Measurements from ENCODE around the gene PARP3. TPM values are rescaled to one million over a fixed set of nuclear protein-coding genes. Genes with fewer than 3 reads are reported as not detected.

PARP3 gene
- total RNA-seq, 2 donors from 2014 or later = 3.7 to 11.9 TPM

DNA sequence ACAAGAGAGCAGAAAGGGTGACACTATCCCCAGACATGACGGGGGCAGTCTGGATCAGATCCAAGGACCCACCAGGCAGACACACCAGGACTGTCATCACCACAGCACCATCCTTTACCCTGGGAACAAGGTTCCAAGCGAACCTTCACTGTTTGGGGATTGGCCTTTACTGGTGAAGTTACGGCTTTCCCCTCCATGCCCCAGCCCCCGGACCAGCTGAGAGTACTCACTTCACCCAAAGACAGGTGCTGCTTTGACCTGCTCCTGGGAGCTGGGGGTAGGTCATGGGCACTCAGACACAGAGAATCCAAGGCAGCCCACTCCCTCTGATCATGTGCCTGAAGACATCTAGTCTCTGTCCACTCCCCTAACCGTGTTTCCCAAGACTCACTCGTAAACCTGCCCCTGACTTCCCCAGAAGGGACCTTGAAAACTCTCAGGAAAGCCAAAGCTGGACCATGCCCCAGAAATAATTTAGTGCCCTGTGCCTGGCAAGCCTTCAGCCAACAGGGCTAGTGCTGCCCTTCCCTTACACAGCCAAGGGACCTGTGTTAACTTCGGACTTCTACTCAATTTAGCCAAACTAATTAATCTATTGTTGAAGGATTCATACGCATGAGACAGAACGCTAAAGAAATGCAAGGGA lies 3.3 kb upstream of the PARP3 start:
- ATAC-seq = no peak
- Mint-ChIP-seq H3K27ac (no peak overlapping the region), H3K27me3 (no peaks in the 10 kb centered on the region), H3K9me3 (no peaks in the 10 kb centered on the region), H3K36me3 (no peaks in the 10 kb centered on the region), H3K4me1 (ENCODE audit: low read depth in 2 of 2) (peaks cover 31 to 35% of the 10 kb centered on the region in 2 donors), H3K4me3 (no peak overlapping the region)
- DNase-seq (ENCODE audit: low spot score) = peak; percentile 49

DNA sequence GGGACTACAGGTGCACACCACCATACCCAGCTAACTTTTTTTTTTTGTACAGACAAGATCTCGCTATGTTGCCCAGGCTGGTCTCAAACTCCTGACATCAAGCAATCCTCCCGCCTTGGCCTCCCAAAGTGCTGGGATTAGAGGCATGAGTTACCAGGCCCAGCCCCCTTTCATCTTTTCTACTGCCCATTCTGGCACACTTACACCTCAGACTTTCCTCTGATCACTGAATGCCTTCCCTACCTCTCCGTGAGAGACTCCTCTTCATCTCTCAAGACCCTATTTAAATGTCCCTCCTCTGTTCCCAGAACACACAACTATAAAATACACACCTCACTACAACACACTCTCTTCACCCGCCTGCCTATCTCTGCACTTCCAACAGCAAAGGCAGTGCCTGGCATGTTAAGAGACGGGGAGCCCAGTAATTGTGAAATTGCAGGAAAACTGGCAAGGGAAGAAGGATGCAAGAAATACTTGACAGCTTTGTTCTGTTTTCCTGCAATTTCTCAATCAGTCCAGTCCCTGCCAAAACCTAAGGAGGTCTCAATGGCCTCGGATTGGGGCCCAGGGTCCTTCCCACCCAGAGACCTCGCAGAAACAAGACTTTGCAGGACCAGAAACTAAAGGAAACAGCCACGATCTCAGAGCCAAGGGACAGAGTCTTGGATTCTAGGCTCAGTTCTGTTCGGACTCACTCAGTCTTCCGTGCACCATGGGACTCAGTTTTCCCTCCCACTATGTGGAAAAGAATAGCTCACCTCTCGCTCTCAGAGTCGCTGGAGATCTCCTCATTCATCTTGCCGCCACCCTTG lies 1.3 kb upstream of the PARP3 start:
- H3K9me3 Mint-ChIP-seq = no peaks in the 10 kb centered on the region
- DNase-seq (ENCODE audit: low spot score) = peak; percentile 32
- no peaks in the 10 kb centered on the region for H3K36me3 Mint-ChIP-seq
- H3K4me3 Mint-ChIP-seq = peak overlapping the region; percentile 83
- no peak for ATAC-seq
- peak overlapping the region; percentile 66 to 77 for H3K27ac Mint-ChIP-seq
- H3K27me3 Mint-ChIP-seq = no peaks in the 10 kb centered on the region
- peaks cover 34 to 35% of the 10 kb centered on the region in 2 donors for H3K4me1 Mint-ChIP-seq (ENCODE audit: low read depth in 2 of 2)

DNA sequence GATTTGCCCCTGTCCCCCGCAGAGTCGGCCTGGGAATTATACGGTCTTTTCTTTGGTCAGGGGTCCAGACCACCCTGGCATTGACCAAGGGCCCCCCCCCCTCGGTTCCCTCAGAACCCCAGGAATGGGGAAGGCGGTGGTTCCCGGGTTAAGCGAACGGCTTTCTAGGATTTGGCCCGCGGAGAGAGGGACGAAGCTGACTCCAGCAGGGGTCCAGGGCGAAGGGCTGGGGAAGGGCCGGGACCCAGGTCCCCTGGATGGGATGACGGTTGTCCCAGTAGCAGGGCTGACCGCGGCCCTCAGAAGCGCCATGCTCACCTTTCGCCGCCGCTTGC lies 733 bp upstream of the PARP3 start:
- ATAC-seq (no peak), DNase-seq (ENCODE audit: low spot score) (no peak)
- no peaks in the 10 kb centered on the region for H3K9me3 Mint-ChIP-seq
- H3K27ac Mint-ChIP-seq = peak overlapping the region; percentile 66 to 77
- no peaks in the 10 kb centered on the region for H3K36me3 Mint-ChIP-seq
- peak overlapping the region; percentile 83 for H3K4me3 Mint-ChIP-seq
- no peaks in the 10 kb centered on the region for H3K27me3 Mint-ChIP-seq
- H3K4me1 Mint-ChIP-seq (ENCODE audit: low read depth in 2 of 2) = peaks cover 34 to 35% of the 10 kb centered on the region in 2 donors

DNA sequence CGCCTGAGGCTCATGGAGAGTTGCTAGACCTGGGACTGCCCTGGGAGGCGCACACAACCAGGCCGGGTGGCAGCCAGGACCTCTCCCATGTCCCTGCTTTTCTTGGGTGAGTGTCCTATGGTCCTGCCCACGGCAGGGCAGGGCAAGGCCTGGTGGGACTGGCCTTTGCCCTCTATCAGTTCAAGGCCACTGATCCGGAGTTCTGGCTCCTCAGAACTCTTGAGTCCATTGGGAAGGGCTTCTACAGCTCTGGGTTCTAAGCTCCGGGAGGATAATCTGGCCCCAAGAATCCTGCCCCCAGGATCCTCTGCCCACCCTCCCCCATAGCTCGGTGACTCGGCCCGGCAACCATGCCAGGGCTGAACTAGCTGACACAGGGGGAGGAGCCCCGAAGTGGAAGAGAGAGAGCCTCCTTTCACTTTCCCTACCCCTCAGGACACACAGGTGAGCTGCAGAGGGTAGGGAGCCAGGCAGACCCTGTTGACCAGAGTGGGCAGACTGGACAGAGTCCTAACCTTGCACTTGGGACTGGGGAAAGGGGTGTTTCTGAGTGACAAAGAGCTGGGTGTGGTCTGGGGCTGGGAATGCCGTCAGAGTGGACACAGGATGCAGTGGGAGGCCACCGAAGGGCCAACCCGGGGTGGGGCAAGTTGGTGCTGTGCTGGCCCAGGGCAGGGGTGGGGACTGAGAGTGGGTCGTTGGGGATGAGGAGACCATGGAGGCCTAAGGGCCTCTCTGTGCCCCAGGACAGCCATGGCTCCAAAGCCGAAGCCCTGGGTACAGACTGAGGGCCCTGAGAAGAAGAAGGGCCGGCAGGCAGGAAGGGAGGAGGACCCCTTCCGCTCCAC lies 664 bp downstream of the PARP3 start:
- ATAC-seq = peak in 1 of 2 donors; percentile 12
- Mint-ChIP-seq H3K27me3 (no peaks in the 10 kb centered on the region), H3K27ac (peak overlapping the region; percentile 66 to 77), H3K9me3 (no peaks in the 10 kb centered on the region), H3K4me3 (peak overlapping the region; percentile 83), H3K4me1 (ENCODE audit: low read depth in 2 of 2) (peaks cover 29 to 35% of the 10 kb centered on the region in 2 donors), H3K36me3 (no peaks in the 10 kb centered on the region)
- peak; percentile 61 for DNase-seq (ENCODE audit: low spot score)

DNA sequence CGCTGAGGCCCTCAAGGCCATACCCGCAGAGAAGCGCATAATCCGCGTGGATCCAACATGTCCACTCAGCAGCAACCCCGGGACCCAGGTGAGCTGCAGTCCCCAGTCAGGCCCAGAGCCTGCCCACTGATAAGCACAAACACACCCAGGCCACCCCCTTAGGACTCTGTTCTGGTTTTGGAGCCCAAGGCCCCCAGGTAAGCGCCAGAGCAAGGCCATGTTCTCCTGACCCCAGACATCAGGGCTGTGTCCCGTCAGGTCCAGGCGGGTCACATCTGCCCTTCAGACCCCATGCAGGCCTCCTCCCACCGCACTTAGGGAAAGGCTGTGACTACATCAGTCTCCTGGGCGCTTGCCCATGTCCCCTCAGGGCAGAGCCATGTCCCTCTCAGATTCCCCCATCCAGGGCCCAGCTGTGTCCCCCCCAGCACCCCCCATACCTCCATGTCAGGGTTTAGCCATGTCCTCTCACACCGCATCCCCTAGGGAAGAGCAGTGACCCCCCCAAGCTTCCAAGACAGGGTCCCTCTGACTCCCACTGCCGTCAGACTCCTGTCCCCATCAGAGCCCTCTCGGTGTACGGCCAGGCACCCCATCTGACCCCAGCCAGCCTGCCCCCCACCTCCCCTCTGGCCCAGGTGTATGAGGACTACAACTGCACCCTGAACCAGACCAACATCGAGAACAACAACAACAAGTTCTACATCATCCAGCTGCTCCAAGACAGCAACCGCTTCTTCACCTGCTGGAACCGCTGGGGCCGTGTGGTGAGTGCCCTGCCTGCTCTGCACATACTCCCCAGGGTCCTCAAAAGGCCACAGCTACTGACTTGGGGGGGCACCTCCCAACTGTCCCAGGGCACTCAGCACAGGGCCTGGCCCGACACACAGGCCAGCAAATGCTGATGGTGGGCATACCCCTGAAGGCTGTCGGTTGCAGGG lies 1.6 kb downstream of the PARP3 start:
- H3K36me3 Mint-ChIP-seq = no peaks in the 10 kb centered on the region
- ATAC-seq = no peak
- peak; percentile 47 for DNase-seq (ENCODE audit: low spot score)
- H3K27me3 Mint-ChIP-seq = no peaks in the 10 kb centered on the region
- H3K4me1 Mint-ChIP-seq (ENCODE audit: low read depth in 2 of 2) = peaks cover 23 to 35% of the 10 kb centered on the region in 2 donors
- H3K9me3 Mint-ChIP-seq = no peaks in the 10 kb centered on the region
- H3K4me3 Mint-ChIP-seq = no peak overlapping the region
- no peak overlapping the region for H3K27ac Mint-ChIP-seq

DNA sequence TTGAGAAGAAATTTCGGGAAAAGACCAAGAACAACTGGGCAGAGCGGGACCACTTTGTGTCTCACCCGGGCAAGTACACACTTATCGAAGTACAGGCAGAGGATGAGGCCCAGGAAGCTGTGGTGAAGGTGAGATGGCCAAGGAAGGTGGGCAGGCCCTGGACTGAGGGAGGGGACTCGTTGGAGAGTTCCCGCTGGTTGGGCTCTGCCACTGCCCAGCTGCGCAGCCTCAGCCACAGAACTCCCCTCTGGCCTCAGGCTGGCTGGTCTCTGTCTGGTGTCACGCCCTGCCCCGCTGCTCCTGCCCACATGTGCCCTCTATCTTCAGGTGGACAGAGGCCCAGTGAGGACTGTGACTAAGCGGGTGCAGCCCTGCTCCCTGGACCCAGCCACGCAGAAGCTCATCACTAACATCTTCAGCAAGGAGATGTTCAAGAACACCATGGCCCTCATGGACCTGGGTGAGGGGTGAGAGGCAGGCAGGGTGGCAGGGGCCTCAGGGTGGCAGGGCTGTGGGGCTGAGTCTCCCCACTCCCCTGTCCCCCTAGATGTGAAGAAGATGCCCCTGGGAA lies 2.4 kb downstream of the PARP3 start:
- Mint-ChIP-seq H3K4me1 (ENCODE audit: low read depth in 2 of 2) (peaks cover 19 to 29% of the 10 kb centered on the region in 2 donors), H3K27ac (no peak overlapping the region), H3K36me3 (no peaks in the 10 kb centered on the region), H3K4me3 (no peak overlapping the region), H3K27me3 (no peaks in the 10 kb centered on the region), H3K9me3 (no peaks in the 10 kb centered on the region)
- ATAC-seq (no peak), DNase-seq (ENCODE audit: low spot score) (peak; percentile 46)

DNA sequence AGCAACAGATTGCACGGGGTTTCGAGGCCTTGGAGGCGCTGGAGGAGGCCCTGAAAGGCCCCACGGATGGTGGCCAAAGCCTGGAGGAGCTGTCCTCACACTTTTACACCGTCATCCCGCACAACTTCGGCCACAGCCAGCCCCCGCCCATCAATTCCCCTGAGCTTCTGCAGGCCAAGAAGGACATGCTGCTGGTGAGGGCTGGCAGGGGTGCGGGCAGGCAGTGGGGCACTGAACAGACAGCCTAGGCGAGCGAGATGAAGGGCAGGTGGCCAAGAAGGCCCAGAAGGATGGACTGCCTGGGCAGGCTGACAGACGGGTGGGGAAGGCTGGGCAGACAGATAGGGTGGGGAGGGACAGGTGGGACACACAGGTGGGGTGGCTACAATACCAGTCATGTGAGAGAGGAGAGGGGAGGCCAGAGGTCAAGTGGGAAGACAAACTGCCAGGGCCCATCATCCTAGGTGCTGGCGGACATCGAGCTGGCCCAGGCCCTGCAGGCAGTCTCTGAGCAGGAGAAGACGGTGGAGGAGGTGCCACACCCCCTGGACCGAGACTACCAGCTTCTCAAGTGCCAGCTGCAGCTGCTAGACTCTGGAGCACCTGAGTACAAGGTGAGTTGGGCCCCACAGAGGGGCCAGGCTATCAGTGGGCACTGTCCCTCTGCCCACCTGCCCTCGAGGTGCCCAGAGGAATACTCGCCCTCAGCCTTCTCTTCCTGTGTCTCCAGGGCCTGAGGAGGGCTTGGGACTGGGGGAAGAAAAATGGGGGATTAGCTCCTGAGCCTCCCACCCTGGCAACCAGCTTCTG lies 3.1 kb downstream of the PARP3 start:
- ATAC-seq = no peak
- H3K4me1 Mint-ChIP-seq (ENCODE audit: low read depth in 2 of 2) = peaks cover 14 to 23% of the 10 kb centered on the region in 2 donors
- H3K27ac Mint-ChIP-seq = no peak overlapping the region

DNA sequence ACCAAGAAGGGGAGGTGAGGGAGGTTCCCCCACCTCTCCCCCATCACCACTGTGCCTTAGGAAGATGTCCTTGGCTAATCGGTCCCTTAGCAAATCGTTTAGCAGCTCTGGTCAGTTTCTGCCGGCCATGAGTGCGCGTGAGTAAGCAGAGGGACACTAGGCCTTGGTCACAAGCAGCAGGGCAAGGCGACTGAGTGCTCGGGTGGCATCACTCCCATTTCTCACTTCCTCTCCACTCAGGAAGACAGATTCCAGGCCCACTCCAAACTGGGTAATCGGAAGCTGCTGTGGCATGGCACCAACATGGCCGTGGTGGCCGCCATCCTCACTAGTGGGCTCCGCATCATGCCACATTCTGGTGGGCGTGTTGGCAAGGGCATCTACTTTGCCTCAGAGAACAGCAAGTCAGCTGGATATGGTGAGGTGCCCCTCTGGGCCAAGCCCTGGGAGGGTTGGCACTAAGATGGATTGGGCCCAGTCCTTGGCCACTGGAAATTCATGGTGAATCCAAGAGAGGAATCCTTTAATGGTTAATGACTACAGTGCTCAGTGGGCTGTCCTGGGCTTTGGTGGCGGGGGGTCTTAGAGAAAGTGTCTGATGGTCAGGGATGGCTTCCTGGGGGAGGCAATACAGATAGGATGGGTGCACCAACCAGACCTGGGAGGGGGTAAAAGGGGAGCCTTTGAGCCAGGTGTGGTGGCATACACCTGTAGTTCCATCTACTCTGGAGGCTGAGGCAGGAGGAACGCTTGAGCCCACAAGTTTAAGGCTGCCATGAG lies 4.0 kb downstream of the PARP3 start:
- DNase-seq (ENCODE audit: low spot score) (peak; percentile 59), ATAC-seq (no peak)
- Mint-ChIP-seq H3K9me3 (no peaks in the 10 kb centered on the region), H3K27ac (no peak overlapping the region), H3K4me1 (ENCODE audit: low read depth in 2 of 2) (peaks cover 6 to 14% of the 10 kb centered on the region in 2 donors), H3K36me3 (no peaks in the 10 kb centered on the region), H3K4me3 (no peak overlapping the region), H3K27me3 (peaks cover 0 to under 1% of the 10 kb centered on the region in 2 donors)

More for the DNA sequence above, 3.1 kb downstream of the PARP3 start:
- DNase-seq (ENCODE audit: low spot score) = peak; percentile 55
- no peaks in the 10 kb centered on the region for H3K36me3 Mint-ChIP-seq
- H3K27me3 Mint-ChIP-seq = no peaks in the 10 kb centered on the region
- no peak overlapping the region for H3K4me3 Mint-ChIP-seq
- H3K9me3 Mint-ChIP-seq = no peaks in the 10 kb centered on the region

DNA sequence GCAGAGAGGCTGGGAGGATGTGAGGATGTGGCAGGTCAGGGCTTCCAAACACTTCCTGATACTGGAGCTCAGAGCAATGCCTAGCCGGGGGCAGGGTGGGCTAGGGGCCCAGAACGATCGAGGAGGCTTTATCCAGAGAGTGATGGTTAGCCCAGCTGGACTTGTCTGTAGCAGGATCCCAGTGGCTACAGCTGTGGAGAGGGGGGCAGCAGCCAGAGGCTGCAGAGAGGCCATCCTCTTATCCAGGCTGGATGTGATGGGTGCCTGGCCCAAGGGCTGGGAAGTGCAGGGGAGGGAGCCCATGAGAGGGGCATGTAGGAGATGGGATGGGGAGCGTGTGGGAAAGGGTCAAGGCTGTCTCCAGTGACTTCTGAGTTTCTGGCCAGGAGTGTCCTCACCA lies 4.6 kb downstream of the PARP3 start:
- Mint-ChIP-seq H3K9me3 (no peaks in the 10 kb centered on the region), H3K36me3 (no peaks in the 10 kb centered on the region), H3K27ac (no peak overlapping the region), H3K4me3 (no peak overlapping the region), H3K4me1 (ENCODE audit: low read depth in 2 of 2) (peaks cover 5 to 10% of the 10 kb centered on the region in 2 donors), H3K27me3 (peaks cover 0 to 2% of the 10 kb centered on the region in 2 donors)
- DNase-seq (ENCODE audit: low spot score) (peak; percentile 37), ATAC-seq (no peak)

DNA sequence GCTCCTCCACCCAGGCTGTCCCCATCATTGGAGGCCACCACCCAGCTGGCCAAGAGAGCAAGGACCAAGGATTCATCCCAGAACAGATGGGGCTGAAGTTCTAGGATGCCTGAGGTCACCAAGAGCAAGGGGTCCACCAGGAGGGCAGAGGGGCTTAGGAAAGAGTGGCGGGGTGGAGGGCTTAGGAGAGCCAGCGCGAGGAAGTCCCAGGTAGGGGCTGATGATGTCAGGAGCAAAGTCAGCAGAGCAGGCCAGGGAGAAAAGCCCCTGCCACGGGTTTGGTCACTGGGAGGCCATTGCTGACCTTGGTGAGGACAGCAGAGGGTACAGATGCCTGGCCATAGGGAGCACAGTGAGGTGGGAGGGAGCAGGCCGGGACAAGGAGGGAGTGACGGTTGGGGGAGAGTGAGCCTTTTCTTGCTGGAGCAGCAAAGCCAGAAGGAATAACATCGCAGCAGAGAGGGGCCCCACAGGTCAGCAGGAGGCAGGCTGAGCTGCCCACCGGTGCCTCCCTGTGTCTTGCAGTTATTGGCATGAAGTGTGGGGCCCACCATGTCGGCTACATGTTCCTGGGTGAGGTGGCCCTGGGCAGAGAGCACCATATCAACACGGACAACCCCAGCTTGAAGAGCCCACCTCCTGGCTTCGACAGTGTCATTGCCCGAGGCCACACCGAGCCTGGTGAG lies 5.2 kb downstream of the PARP3 start:
- H3K27me3 Mint-ChIP-seq = peaks cover 0 to 4% of the 10 kb centered on the region in 2 donors
- no peaks in the 10 kb centered on the region for H3K36me3 Mint-ChIP-seq
- H3K4me1 Mint-ChIP-seq (ENCODE audit: low read depth in 2 of 2) = peaks cover 4 to 5% of the 10 kb centered on the region in 2 donors
- ATAC-seq = no peak
- no peak overlapping the region for H3K27ac Mint-ChIP-seq
- H3K4me3 Mint-ChIP-seq = no peak overlapping the region
- peak; percentile 47 for DNase-seq (ENCODE audit: low spot score)
- H3K9me3 Mint-ChIP-seq = no peaks in the 10 kb centered on the region

DNA sequence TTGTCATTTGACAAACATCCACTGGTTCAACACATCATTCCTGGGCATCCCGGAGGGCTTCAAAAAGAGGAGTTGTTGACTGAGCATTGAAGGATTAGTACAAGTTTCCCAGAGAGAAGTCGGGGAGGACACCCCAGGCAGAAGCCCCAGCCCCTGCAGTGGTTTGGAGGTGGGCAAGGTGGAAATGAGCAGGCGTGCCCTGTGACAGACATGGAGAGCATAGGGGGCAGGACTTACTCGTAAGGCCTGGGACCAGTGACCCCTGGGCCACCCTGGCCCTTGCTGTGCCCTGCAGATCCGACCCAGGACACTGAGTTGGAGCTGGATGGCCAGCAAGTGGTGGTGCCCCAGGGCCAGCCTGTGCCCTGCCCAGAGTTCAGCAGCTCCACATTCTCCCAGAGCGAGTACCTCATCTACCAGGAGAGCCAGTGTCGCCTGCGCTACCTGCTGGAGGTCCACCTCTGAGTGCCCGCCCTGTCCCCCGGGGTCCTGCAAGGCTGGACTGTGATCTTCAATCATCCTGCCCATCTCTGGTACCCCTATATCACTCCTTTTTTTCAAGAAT lies 5.9 kb downstream of the PARP3 start:
- Mint-ChIP-seq H3K4me3 (no peak overlapping the region), H3K36me3 (no peaks in the 10 kb centered on the region), H3K9me3 (no peaks in the 10 kb centered on the region), H3K27me3 (peaks cover 2 to 6% of the 10 kb centered on the region in 2 donors), H3K4me1 (ENCODE audit: low read depth in 2 of 2) (peaks cover under 1 to 4% of the 10 kb centered on the region in 2 donors), H3K27ac (no peak overlapping the region)
- ATAC-seq = no peak
- DNase-seq (ENCODE audit: low spot score) = peak; percentile 34
